DMS53 treated with DMSO at 0.1 percent for 48 hours (cell line): Measurements from ENCODE around the gene OSTM1.

ENCODE experiments used
- DNase-seq: peaks from one replicate; lab custom pipeline; 2025; ENCODE audit not compliant: unreplicated experiment; lab: John Stamatoyannopoulos, UW

The OSTM1 gene, protein sequence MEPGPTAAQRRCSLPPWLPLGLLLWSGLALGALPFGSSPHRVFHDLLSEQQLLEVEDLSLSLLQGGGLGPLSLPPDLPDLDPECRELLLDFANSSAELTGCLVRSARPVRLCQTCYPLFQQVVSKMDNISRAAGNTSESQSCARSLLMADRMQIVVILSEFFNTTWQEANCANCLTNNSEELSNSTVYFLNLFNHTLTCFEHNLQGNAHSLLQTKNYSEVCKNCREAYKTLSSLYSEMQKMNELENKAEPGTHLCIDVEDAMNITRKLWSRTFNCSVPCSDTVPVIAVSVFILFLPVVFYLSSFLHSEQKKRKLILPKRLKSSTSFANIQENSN

DNA sequence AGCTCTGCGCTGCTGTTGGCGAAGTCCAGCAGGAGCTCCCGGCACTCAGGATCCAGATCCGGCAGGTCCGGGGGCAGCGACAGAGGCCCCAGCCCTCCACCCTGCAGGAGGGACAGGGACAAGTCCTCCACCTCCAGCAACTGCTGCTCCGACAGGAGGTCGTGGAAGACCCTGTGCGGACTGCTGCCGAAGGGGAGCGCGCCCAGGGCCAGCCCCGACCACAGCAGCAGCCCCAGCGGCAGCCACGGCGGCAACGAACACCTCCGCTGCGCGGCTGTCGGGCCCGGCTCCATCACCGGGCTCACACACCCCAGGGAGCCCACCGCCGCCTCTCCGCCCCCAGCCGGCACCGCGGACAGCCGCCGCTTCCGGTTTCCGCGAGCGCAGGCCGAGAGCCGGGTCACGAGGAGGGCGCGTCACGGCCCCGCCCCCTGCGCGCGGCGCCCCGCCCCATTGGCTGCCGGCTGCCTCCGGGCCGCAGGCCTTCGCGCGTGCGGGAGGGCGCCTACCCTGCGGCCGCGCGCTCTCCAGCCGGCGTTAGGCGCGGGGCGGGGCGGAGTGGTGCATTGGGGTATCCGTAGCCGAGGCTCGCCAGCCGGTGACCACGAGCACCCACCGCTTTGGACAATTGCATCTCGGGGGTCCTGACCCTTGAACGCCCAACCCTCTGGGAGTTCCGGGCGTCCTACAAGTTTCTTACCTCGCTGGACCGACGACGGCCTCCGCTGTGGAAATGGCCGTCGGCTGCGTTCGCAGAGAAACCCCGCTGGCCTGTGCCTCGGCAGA is at the start of gene OSTM1:
Gene OSTM1, minus strand, starts transcription at position 383 of the 786 bp plus-strand sequence. Its CDS starts 90 bp downstream, at position 293.
- peak; percentile 66 for DNase-seq

GRCh38 chr6:108123946-108124345 is 49.4 kb upstream of the OSTM1 start:
- DNase-seq: no peak

GRCh38 chr6:108123481-108123929 is 49.0 kb upstream of the OSTM1 start:
- no peak for DNase-seq

- DNase-seq: no peak
Measured at GRCh38 chr6:108121612-108122011, 47.1 kb upstream of the OSTM1 start.

DNA sequence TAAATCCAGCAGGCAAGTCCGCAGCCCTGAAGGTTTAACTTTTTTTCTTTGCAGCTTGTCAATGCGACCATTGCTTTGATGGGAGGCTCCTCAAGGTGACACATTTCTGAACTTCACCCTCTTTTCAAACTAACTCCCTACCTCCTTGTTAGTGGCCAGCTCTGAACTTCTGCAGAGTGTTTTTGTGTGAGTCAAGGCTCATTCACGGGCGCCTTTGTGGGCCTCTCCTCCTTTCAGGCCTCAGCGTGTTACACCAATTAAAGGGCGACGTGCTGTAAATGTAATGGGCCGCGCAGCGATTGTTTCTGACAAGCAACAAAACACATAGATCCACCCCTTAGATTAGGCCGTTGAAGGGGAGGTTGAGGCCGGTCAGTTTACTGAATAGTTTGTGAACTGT is 45.8 kb upstream of the OSTM1 start:
- DNase-seq: no peak

DNA sequence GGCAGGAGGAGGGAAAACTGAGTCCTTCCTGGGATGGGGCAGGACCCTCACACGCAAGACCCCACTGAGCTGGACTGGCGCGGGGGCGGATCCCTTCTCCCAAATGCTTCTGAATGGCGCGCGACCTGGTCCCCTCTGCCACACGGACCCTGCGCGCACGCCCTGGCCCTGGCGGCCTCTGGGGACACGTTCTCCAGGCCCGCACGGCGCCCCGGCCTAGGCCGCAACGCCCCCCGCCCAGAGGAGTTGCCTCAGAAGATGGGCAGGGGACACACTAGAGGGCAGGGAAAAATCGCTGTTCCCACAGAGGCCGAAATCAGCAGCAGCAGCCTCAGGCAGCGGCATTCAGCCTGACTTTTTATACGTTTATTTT is 45.2 kb upstream of the OSTM1 start:
- no peak for DNase-seq

GRCh38 chr6:108118810-108119768 is 44.5 kb upstream of the OSTM1 start:
- no peak for DNase-seq

GRCh38 chr6:108118359-108118724 is 43.8 kb upstream of the OSTM1 start:
- no peak for DNase-seq

- no peak for DNase-seq
Measured at GRCh38 chr6:108117427-108118358, 43.2 kb upstream of the OSTM1 start.

DNA sequence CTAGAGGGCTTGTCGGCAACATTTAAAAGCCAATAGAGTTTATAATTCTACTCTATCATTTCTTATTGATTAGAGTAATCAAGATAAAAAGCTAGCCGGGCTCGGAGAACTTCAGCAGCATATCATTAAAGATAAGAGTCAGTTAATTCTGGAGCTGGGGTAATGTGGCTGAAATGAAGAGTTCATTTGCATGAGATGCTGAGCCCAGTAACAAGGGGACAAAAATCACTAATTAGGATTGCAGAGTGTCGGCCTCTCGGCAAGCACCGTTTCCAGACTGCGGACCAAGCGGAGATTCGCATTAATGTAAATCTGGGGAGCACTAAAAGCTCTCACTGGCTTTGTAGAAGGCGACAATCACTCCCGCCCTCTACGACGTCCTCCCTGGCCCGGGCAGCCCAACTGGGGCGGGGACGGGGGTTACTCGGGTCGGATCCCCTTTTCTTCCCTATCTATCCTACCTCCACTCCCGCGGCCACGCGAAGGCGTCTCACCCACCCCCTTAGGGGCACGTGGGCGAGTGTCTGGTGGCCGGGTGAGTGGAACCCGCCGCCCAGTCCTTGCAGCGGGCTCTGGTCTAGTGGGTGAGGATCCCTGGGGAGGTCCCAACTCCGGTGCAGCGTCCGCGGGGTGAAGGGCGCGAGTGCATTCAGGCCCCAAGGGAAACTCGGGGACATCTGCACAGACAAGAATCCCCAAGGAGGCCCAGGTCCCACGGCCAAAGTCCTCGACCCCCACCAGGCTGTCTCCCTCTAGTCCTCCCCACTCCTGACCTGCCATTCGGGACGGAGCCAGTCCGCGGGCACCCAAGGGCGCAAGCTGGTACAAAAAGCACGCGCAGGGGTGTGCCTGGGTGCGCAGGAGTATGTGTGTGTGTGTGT is 42.2 kb upstream of the OSTM1 start:
- DNase-seq: no peak

DNA sequence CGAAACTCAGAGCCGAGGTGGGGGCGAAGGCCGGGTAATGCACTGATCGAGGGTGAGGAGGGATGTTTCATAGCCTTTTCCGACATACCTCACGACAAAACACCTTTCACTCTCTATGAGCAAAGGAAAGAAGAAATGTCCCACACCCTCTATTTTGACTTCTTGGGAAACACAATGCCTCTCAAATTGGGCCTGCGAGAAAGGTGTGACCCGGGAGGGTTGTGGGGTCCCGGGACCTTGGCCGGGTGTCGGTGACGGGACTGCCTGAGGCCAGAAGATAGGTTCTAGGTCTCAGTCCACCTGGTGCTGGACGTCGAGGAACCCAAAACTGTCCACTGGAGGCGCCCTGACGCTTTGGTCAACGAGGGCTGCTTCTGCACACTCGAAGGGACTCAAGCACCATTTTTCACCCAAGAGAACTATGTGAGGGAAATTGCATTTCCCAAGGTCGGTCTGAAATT is 41.1 kb upstream of the OSTM1 start:
- peak; percentile 32 for DNase-seq

- DNase-seq: peak; percentile 33
Measured at GRCh38 chr6:108114841-108115597, 40.5 kb upstream of the OSTM1 start.

GRCh38 chr6:108113557-108114519 is 39.3 kb upstream of the OSTM1 start:
- DNase-seq: no peak

GRCh38 chr6:108108374-108108773 is 33.8 kb upstream of the OSTM1 start:
- DNase-seq: no peak

DNA sequence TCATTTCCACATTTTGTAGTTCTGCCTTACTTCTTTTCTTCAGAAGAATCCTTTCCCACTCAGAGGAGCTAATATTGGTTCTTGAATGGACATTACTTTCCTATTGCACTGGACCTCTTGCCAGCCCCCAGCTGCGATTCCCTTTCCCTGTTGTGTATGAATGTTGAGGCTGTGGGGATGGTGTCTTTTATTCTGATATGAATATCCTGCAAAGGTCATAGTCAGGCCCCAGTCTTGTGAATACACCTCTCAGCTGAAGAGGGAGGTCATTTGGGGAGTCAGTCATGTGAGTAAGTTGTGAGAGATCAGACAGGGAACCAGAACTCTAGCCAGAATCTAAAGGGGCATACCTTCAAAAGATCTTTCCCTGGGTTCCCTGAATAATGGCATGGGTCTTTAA is 32.6 kb upstream of the OSTM1 start:
- DNase-seq: no peak

- no peak for DNase-seq
Measured at GRCh38 chr6:108106694-108107093, 32.2 kb upstream of the OSTM1 start.

DNA sequence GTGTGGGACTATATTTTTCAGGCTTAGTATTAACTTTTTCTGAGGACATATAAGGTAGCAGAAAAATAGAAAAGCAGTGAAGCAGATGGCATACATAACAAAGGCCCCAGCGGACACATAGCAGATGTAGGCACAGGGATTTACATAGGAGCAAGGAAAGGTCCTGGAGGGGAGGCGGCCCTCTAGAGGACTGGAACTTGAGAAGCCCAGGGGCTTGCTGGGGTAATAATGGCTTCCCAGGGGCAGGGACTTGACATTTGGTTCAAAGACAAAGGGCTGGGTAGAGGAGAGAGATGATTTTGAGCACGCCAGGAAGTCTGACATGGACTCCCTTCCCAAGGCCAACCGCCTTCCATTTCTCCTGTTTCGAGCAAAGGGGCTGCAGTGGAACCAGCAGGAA is 31.7 kb upstream of the OSTM1 start:
- no peak for DNase-seq
